Fibroblast of skin of abdomen (primary cell): ENCODE results near the gene FGF14.

Experiments
- DNase-seq: peaks from one replicate; pipeline ENCODE4 v3.0.0-alpha.2; 2013

The FGF14 gene

GRCh38 chr13:101977475-101977874 is 424.4 kb downstream of the FGF14 start:
- DNase-seq, result no peak

DNA sequence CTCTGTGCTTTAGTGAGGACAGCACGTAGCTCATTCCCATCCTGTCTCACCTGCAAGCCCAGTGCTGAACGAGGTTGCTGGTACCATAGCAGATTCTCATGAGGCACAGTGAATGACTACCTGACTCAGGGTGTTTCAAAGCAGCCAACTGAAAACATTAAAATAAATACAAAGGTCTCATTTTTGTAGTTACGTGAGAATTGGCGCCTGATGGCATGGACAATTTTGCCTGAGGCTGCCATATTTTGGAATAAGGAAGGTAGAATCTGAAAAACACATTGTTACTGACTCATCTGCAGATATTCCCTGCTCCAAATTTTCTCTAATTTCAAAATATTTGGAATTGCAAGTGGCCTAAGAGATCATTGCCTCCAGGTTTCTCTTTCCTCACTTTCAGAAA is 429.7 kb downstream of the FGF14 start:
- DNase-seq, result no peak

DNA sequence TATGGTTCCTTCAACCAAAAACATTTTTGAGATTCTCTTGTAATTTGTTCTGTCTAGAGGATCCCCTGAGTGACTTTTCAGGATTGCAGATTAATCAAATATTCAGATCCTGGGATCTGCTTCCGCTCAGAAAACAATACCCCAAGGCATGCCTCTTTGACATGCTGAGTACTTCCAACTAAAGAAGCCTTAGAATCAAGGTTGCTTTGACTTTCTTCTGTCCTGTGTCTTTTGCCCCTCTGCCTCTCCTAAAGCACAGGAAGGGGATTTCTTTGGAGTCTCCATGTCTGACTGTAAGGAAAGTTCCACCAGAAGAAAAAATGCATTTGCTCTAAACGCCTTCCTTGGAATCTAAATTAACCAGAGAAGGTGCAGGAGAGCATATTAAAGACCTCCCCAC is 431.5 kb downstream of the FGF14 start:
- DNase-seq, result no peak

GRCh38 chr13:101967781-101968180 is 434.1 kb downstream of the FGF14 start:
- no peak for DNase-seq

DNA sequence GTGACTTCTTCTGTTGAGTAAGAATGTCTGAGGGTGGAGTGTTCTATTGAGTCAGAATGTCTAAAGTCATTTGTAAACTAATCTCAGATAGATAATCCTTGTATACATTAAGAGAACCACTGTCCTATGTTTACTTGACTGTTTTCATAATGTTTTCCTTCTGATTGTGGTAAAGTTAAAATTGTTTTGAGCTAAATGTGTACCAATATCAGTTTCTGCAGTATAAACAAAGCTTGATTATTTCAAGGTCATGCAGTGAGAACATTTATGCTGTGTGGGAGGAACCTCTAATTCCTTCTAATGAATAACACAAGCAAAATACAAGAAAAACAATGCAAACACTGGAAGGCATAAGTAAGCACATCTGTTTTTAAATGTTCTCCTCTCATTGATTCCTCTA is 434.6 kb downstream of the FGF14 start:
- DNase-seq, result no peak

GRCh38 chr13:101965096-101965495 is 436.8 kb downstream of the FGF14 start:
- DNase-seq, result no peak

GRCh38 chr13:101959016-101959415 is 442.8 kb downstream of the FGF14 start:
- no peak for DNase-seq

DNA sequence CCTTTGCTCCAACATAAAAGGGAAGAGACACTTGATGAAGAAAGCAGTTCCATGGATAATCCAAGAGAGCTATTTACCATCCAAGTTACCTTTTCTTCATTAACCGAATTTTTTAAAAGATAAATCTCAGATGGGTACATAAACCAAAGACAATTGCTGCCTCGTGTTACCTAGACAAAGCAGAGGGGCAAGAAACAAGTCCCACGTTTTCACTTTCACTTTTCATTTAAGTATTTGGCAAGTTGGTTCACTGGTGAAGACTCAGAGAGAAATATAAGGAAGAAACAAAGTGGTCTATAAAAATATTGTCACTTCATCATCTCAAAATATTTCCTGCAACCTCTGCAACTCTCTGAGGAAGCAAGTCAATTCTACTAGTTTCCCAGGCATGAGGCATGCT is 446.1 kb downstream of the FGF14 start:
- DNase-seq, result no peak

DNA sequence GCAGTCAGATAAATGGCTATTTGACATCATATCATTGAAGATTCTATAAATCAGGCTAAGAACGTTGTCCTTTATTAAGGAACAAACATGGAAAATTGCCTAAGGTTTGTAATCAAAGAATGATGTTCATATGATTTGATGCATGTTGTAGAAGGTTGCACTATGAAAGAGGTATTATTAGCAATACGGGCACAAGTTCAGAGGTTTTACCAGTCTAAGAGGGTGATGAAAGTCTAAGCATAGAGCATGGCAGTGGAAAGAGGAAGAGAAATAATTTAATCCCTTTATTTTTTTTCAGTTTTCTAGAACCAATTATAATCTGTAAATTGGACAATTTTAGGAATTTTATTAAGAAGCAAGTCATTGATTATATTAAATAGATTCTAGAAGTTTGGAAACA is 450.7 kb downstream of the FGF14 start:
- no peak for DNase-seq

- DNase-seq, result no peak
Observed at GRCh38 chr13:101949681-101950080, 452.2 kb downstream of the FGF14 start.

GRCh38 chr13:101946401-101946800 is 455.4 kb downstream of the FGF14 start:
- no peak for DNase-seq

DNA sequence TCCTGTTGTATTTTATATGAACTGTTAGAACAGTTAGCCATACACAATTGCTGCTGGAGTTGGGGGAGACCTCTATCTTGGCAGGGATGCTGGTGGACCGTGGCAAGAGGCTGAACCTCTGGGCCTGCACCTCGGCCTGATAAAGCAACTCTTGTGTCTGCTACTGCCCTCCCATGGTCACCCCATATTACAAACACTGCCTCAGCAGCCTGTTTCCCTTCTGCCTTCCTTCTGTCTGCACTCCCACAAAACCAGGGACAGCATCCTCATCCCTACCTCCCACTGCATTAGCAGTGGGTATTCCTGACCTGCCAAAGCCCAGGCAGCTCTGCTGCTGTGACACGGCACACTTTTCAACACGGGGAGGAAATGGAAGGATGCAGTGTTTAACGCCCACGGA is 456.4 kb downstream of the FGF14 start:
- DNase-seq, result no peak

- no peak for DNase-seq
Observed at GRCh38 chr13:101944521-101944920, 457.3 kb downstream of the FGF14 start.

DNA sequence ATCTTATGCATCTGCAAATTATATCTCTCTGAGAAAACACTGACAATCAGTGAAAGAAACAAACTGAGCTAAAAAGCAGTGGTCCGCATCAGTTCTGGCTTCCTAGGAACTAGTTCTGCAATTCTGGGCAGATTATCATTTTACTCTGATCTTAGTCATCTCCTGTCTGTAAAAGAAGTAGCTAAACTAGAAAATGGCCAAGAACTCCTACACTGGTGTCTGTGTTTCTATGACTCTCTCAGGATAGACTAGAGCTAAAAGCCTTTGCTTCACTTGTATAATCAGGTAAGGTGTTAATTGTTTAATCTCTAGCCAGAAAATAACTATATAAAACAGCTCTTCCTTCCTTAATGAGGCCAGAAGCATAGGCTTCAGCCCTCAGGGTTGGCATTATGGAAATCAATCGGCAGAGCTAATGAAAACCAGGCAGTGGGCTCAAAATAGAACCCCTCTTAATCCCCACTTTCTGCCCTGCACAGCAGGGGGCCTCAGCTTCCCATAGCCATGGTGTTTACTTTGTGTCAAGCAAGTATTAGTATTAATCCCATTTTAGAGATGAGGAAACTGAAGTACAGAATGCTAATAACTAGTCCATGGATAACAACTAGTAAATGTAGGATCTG is 459.2 kb downstream of the FGF14 start:
- DNase-seq, result no peak

GRCh38 chr13:101942038-101942437 is 459.8 kb downstream of the FGF14 start:
- no peak for DNase-seq

DNA sequence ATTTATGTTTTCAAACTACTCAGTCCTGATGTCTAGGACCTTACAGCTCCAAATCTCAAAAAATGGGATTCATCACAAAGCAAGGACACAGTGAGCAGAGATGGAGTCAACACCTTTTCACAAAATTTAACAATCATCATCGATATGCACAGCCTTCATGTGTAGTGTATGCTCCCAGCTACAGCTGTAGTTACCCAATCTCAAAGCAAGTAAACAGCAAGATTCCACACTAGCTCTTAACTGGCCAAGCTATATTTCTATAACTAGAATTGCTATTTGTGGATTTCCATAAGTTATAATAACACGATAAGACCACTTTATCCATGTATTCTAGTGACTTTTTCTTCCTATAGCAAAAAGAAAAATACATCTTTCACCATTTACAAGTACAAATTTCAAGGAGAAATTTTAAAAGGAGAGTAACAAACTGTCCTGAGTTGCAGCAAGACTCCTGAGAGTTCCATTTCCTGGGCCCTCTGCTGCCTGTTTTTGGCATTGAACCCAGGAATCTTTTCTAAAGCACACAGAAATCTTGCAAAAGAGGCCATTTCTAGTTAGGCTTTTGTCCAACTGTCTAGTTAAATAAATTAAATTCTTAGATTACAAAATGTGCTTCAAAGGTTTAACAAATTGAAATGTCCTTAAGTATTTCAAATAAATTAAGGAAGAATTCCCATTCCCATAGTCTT is 460.6 kb downstream of the FGF14 start:
- no peak for DNase-seq

- no peak for DNase-seq
Observed at GRCh38 chr13:101939370-101939769, 462.5 kb downstream of the FGF14 start.

DNA sequence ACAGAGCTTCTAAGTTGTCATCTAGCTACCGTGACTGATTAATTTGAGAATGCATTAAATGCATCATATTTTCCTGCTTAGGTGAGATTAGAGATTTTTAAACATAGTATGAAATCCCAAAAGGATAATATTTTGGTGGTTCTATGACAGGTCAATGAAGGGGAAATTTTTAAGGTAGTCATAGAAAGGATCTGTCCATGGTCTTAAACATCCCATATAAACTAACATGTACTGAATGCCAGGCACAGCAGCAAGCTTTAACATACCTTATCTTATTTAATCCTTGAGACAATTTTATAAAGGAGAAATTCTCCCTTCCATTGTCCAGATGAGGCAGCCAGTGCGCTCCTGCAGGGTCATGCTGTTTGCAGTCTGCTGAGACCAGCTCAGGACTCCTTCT is 466.0 kb downstream of the FGF14 start:
- DNase-seq, result no peak

DNA sequence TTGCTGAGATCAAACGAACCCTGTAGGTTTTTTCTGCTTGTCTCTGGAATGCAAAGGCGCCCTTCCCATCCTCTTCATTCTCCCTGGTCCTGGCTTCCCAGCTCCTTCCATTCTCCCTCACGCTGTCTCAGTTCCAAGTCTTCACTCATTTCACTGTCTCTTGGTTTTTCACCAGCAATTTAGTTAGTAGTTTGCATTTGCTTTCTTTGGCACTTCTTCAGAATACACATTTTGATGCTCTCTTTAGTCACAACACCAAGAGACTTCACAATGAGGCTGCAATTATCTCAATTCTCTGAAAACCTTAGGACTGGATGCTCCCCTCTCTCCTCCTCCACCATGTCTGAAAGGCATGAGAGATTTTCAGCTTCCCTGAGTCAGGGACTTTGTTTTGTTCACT is 470.7 kb downstream of the FGF14 start:
- DNase-seq, result no peak

- DNase-seq, result no peak
Observed at GRCh38 chr13:101930331-101930730, 471.5 kb downstream of the FGF14 start.

- DNase-seq, result no peak
Observed at GRCh38 chr13:101925731-101926130, 476.1 kb downstream of the FGF14 start.

GRCh38 chr13:101919541-101920181 is 482.2 kb downstream of the FGF14 start:
- peak; percentile 25 for DNase-seq

GRCh38 chr13:101917833-101918661 is 483.8 kb downstream of the FGF14 start:
- DNase-seq, result no peak
